ENCODE results near the gene MYBBP1A. TPM values are rescaled to one million over a fixed set of nuclear protein-coding genes. Genes with fewer than 3 reads are reported as not detected.

MYBBP1A gene
- total RNA-seq, 1 experiment from 2014 or later = 155 TPM

DNA sequence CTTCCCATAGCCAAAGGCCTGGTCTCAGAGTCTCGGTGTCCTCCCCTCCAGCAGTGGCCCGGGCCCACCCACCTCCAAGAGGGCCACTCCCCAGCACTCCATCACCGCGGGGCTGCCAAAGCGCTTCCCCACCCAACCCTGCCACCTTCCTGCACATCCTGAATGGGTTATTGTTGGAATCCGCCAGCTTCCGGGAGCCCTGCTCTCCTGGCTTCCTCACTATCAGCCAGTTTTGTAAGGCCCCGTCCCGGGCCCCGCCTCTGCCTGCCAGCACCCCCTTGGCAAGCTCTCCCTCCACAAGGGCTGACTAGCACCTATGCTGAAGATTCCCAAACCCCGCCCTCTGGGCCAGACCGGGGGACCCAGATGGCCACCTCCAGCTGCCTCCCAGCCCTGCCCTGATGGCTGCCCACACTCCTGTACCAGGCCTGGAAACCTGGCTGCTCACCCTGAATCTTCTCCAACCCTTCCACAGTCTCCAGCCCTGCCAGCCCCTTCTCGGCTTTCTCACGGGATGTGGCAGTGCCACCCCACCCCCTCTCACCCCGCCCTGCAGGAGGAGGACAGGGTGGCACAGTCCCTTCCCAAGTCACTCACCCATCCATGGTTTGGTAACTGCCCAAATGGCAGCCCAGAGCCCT, 14.4 kb downstream of the MYBBP1A start:
- intact Hi-C loops (cut with micrococcal nuclease) = no loop called here
- Histone ChIP-seq H3F3A (ENCODE audit: low read length, unreplicated experiment) (no peaks in the 10 kb centered on the region), H3K9ac (ENCODE audit: low read length) (no peak overlapping the region), H3K9me2 (replicated peaks; ENCODE audit: low read length) (no peaks in the 10 kb centered on the region), H3K27me3 (ENCODE audit: low read length) (no peaks in the 10 kb centered on the region), H3K79me2 (ENCODE audit: low read length) (no peaks in the 10 kb centered on the region), H3K4me3 (ENCODE audit: low read length) (no peak overlapping the region), H4K20me1 (ENCODE audit: low read length) (no peaks in the 10 kb centered on the region; the same call in 1 of the 2 replicates), H3K4me2 (ENCODE audit: low read length) (no peak overlapping the region), H3K9me3 (ENCODE audit: low read length) (no peaks in the 10 kb centered on the region), H2AFZ (ENCODE audit: low read length) (no peak overlapping the region), H3K4me1 (ENCODE audit: insufficient read depth, low read length) (no peaks in the 10 kb centered on the region), H3K36me3 (ENCODE audit: low read depth, low read length) (peaks cover 3% of the 10 kb centered on the region), H3K27ac (ENCODE audit: low read length) (no peak overlapping the region)
- TF ChIP-seq EZH2phosphoT487 (IDR thresholded peaks at IDR 0.05; ENCODE audit: borderline replicate concordance, low read length) (no peak), EZH2 (IDR thresholded peaks at IDR 0.05; ENCODE audit: low read length, unreplicated experiment) (no peak)
- TF ChIP-seq, protein P1, sequence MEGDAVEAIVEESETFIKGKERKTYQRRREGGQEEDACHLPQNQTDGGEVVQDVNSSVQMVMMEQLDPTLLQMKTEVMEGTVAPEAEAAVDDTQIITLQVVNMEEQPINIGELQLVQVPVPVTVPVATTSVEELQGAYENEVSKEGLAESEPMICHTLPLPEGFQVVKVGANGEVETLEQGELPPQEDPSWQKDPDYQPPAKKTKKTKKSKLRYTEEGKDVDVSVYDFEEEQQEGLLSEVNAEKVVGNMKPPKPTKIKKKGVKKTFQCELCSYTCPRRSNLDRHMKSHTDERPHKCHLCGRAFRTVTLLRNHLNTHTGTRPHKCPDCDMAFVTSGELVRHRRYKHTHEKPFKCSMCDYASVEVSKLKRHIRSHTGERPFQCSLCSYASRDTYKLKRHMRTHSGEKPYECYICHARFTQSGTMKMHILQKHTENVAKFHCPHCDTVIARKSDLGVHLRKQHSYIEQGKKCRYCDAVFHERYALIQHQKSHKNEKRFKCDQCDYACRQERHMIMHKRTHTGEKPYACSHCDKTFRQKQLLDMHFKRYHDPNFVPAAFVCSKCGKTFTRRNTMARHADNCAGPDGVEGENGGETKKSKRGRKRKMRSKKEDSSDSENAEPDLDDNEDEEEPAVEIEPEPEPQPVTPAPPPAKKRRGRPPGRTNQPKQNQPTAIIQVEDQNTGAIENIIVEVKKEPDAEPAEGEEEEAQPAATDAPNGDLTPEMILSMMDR (conservative IDR thresholded peaks at IDR 0.05; ENCODE audit: low read depth, low read length) = no peak
- ChIA-PET CTCF (no interaction called here), POLR2A (ENCODE audit: unreplicated experiment) (no interaction called here)
- no TSS peak for BruUV-seq (replicated peaks)
- DNase-seq = no peak
- ATAC-seq = no peak

DNA sequence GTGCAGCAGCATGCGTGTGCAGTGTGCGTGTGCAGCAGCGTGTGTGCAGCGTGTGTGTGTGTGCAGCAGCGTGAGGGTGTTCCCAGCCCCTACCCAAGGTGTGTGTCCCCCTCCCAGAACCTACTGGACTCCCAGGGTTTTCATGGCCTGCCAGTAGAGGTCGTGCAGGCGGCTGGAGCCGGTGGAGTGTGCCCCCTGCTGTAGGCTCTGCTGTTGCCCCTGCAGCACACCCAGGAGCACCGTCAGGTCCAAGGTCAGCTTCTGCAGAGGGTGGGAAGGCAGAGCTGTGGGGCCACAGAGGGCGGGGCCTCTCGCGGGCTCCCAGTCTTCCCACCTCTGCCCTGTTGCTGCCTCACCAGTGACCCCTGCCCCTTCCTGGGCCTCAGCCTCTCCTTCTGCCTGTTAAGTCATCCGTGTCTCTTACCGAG, 14.9 kb downstream of the MYBBP1A start:
- ChIA-PET POLR2A (ENCODE audit: unreplicated experiment) (no interaction called here), CTCF (no interaction called here)
- Histone ChIP-seq H3K27ac (ENCODE audit: low read length) (no peak overlapping the region), H3K4me3 (ENCODE audit: low read length) (no peak overlapping the region), H3K27me3 (ENCODE audit: low read length) (no peaks in the 10 kb centered on the region), H3K9ac (ENCODE audit: low read length) (no peak overlapping the region), H2AFZ (ENCODE audit: low read length) (no peak overlapping the region), H4K20me1 (ENCODE audit: low read length) (no peaks in the 10 kb centered on the region; the same call in 1 of the 2 replicates), H3K36me3 (ENCODE audit: low read depth, low read length) (peaks cover 3% of the 10 kb centered on the region), H3K79me2 (ENCODE audit: low read length) (no peaks in the 10 kb centered on the region), H3K9me2 (replicated peaks; ENCODE audit: low read length) (no peaks in the 10 kb centered on the region), H3K4me1 (ENCODE audit: insufficient read depth, low read length) (no peaks in the 10 kb centered on the region), H3K4me2 (ENCODE audit: low read length) (no peak overlapping the region), H3F3A (ENCODE audit: low read length, unreplicated experiment) (no peaks in the 10 kb centered on the region), H3K9me3 (ENCODE audit: low read length) (no peaks in the 10 kb centered on the region)
- DNase-seq (no peak), ATAC-seq (no peak)
- intact Hi-C loops (cut with micrococcal nuclease) = no loop called here
- no TSS peak for BruUV-seq (replicated peaks)
- TF ChIP-seq EZH2 (IDR thresholded peaks at IDR 0.05; ENCODE audit: low read length, unreplicated experiment) = no peak
- TF ChIP-seq EZH2phosphoT487 (IDR thresholded peaks at IDR 0.05; ENCODE audit: borderline replicate concordance, low read length) = no peak
- TF ChIP-seq, protein P1 (conservative IDR thresholded peaks at IDR 0.05; ENCODE audit: low read depth, low read length) = peak; percentile 26; the same call in 1 of the 2 replicates

DNA sequence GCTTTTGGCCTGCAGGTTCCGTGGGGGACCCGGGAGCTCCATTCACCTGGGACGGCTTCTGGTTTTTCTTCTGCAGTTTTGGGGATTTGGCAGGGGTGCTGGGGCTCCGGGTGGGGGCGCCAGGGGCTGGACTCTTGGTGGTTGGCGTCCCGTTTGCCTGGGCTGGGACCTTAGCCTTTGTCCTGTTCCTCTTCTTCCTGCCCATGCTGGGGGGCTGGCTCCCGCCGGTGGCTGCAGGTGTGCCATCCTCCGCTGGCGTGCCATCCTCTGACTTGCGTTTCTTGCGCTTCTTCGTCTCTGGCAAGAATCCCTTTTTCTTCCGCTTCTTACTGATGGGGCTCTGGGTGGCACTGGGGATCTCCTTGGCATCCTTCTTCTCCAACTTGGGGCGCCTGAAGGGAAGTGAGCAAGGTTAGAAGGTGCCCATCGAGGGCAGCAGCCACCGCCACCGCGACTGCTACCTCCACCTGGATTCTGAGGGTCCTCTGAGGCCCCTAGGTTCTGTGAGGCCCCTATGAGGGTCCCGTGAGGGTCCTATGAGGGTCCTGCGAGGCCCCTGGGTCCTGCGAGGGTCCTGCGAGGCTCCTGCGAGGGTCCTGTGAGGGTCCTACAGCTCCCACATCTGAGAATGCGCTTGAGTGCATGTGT, 15.5 kb downstream of the MYBBP1A start:
- no peaks in the 10 kb centered on the region for H3K4me1 ChIP-seq (ENCODE audit: insufficient read depth, low read length)
- H3K4me3 ChIP-seq (ENCODE audit: low read length) = no peak overlapping the region
- intact Hi-C loops (cut with micrococcal nuclease) = loop anchor here (10.0 kb wide), 1 partner anchor 115 kb away; no protein-coding TSS in a partner anchor
- H3K79me2 ChIP-seq (ENCODE audit: low read length) = no peaks in the 10 kb centered on the region
- no peaks in the 10 kb centered on the region for H3K9me3 ChIP-seq (ENCODE audit: low read length)
- H3K27ac ChIP-seq (ENCODE audit: low read length) = no peak overlapping the region
- H3K4me2 ChIP-seq (ENCODE audit: low read length) = no peak overlapping the region
- H3K9ac ChIP-seq (ENCODE audit: low read length) = no peak overlapping the region
- no peak for TF ChIP-seq EZH2phosphoT487 (IDR thresholded peaks at IDR 0.05; ENCODE audit: borderline replicate concordance, low read length)
- TF ChIP-seq, protein P1 (conservative IDR thresholded peaks at IDR 0.05; ENCODE audit: low read depth, low read length) = no peak
- no peak for TF ChIP-seq EZH2 (IDR thresholded peaks at IDR 0.05; ENCODE audit: low read length, unreplicated experiment)
- H3K27me3 ChIP-seq (ENCODE audit: low read length) = no peaks in the 10 kb centered on the region
- DNase-seq (no peak), ATAC-seq (no peak)
- ChIA-PET CTCF (no interaction called here), POLR2A (ENCODE audit: unreplicated experiment) (no interaction called here)
- H3F3A ChIP-seq (ENCODE audit: low read length, unreplicated experiment) = no peaks in the 10 kb centered on the region
- no TSS peak for BruUV-seq (replicated peaks)
- no peaks in the 10 kb centered on the region; the same call in 1 of the 2 replicates for H4K20me1 ChIP-seq (ENCODE audit: low read length)
- peaks cover 3% of the 10 kb centered on the region for H3K36me3 ChIP-seq (ENCODE audit: low read depth, low read length)
- H3K9me2 ChIP-seq (replicated peaks; ENCODE audit: low read length) = no peaks in the 10 kb centered on the region
- H2AFZ ChIP-seq (ENCODE audit: low read length) = no peak overlapping the region
